Tibial artery (tissue), 4 donors: Measurements from ENCODE around the gene ILDR1.

ENCODE experiments used
- DNase-seq, 2 donors: peaks; one replicate each; pipeline ENCODE4 v3.0.0-alpha.2; 2019
- H3K27ac ChIP-seq, 2 donors: fragments of 200-600 bp; sonication (generic) in 1 of 2; 1 replicate in 1 of 2; 2 replicates in 1 of 2; pipeline ENCODE4 v1.5.1; 2018 to 2019; ENCODE audit warnings: mild to moderate bottlenecking in 1 of 2
- H3K27me3 ChIP-seq, 2 donors: fragments of 200-600 bp; sonication (generic) in 1 of 2; one replicate each; pipeline versions ENCODE4 v1.5.1 to v1.6.0; 2016 to 2019
- H3K36me3 ChIP-seq, 3 donors: fragments of 200-600 bp; sonication (generic) in 2 of 3; one replicate each; pipeline ENCODE4 v1.5.1; 2016 to 2019; ENCODE audit warnings: mild to moderate bottlenecking in 2 of 3
- H3K4me1 ChIP-seq, 4 donors: fragments of 200-600 bp; sonication (generic) in 2 of 4; 1 replicate in 3 of 4; 2 replicates in 1 of 4; pipeline ENCODE4 v1.5.1; 2016 to 2019
- H3K4me3 ChIP-seq, 2 donors: fragments of 200-600 bp; sonication (generic) in 1 of 2; 1 replicate in 1 of 2; 2 replicates in 1 of 2; pipeline ENCODE4 v1.5.1; 2018 to 2019; ENCODE audit warnings: mild to moderate bottlenecking in 2 of 2
- H3K9me3 ChIP-seq, 3 donors: fragments of 200-600 bp; sonication (generic) in 1 of 3; one replicate each; pipeline ENCODE4 v1.5.1; 2016 to 2019
- intact Hi-C: fragments of 100-400 bp; cut with DNase I; formaldehyde crosslinking; loops from one replicate; pipeline ENCODE4 v1.15.0; 2023; ENCODE audit warnings: low total_unique reads
- TF ChIP-seq, protein P1 (sequence below), 2 experiments: fragments of 200-600 bp in 1 of 2; fragments of 450-650 bp in 1 of 2; IDR thresholded peaks; one replicate each; pipeline ENCODE4 v1.5.1; 2017 to 2019; ENCODE audit warnings: antibody characterized with exemption in 2 of 2, mild to moderate bottlenecking in 1 of 2, moderate library complexity in 1 of 2

ILDR1 gene

DNA sequence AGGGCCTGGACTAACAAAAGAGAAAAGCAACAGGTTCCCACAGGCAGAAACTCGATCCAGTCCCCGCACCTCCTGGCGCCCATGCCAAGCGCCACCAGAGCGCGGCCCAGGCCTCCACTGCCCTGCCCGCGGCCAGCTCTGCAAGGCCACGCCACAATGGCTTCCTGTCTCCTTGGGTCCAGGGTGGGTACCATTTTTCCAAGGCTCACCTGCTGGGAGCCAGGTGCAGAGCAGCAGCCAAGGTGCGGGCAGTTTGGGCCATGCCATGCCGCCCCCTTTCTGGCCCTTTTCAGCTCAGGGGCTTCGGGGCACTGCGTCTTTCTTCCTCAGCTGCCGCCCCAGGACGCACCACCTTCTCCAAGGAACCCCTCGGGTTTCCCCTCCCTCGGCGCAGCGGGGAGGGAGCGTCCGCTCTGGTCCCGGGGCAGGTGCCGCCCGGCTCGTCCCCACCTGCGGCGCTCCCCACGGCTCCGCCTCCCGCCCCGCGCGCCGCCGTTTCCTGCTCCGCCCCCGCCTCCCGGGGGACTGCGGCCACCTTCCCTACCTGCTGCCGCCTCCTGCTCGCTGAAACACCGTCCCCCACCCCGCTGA is at the start of gene ILDR1:
TSS of gene ILDR1 (minus strand) at position 437 of the 591 bp plus-strand sequence. CDS start at position 267, 170 bp downstream.
- Histone ChIP-seq H3K27ac (no peak within 1 kb of the TSS), H3K9me3 (no peaks in the 10 kb centered on the region), H3K4me1 (peaks cover 0 to 5% (median 2%) of the 10 kb centered on the region in 4 donors), H3K36me3 (no peaks in the 10 kb centered on the region), H3K27me3 (peaks cover 0 to 20% of the 10 kb centered on the region in 2 donors), H3K4me3 (no peak within 1 kb of the TSS)
- intact Hi-C loops: no loop called here
- DNase-seq: no peak
- TF ChIP-seq, protein P1, sequence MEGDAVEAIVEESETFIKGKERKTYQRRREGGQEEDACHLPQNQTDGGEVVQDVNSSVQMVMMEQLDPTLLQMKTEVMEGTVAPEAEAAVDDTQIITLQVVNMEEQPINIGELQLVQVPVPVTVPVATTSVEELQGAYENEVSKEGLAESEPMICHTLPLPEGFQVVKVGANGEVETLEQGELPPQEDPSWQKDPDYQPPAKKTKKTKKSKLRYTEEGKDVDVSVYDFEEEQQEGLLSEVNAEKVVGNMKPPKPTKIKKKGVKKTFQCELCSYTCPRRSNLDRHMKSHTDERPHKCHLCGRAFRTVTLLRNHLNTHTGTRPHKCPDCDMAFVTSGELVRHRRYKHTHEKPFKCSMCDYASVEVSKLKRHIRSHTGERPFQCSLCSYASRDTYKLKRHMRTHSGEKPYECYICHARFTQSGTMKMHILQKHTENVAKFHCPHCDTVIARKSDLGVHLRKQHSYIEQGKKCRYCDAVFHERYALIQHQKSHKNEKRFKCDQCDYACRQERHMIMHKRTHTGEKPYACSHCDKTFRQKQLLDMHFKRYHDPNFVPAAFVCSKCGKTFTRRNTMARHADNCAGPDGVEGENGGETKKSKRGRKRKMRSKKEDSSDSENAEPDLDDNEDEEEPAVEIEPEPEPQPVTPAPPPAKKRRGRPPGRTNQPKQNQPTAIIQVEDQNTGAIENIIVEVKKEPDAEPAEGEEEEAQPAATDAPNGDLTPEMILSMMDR (IDR thresholded peaks at IDR 0.05): no peak

DNA sequence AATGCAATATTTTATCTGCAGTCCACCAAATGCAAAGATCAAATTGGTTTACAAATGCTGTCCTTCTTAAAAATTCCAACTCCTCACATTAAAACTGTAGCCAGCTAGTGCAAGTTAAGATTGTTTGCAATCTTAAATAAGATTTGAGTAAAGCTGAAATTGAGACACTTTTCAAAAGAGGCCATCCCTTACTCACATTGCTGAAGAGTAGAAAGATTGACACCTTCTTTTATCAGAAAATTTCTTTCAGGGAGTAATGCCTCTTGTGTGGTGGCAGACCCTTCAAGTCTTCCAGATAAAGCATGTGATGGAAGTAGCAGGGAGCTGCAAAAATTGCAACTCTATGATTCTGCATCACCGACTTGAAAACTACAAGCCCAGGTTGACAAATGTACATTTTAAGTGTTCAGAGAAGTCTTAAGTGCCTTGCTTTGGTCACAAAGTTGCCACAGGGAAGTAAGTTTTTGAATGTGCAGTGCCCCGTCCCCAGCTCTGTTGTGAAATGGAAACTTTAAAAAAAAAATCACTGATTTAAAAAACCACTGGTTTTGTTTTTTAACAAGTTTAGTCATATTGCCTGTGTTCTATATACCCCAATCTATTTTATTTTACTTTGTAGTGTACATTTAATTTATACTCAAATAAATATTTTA is 45.7 kb upstream of the ILDR1 start:
- no peaks in the 10 kb centered on the region for H3K4me1 ChIP-seq
- intact Hi-C loops: no loop called here
- TF ChIP-seq, protein P1 (IDR thresholded peaks at IDR 0.05): no peak
- DNase-seq: no peak
- no peak overlapping the region for H3K27ac ChIP-seq
- no peaks in the 10 kb centered on the region for H3K36me3 ChIP-seq
- H3K9me3 ChIP-seq: no peaks in the 10 kb centered on the region
- H3K4me3 ChIP-seq: no peak overlapping the region
- no peaks in the 10 kb centered on the region for H3K27me3 ChIP-seq

DNA sequence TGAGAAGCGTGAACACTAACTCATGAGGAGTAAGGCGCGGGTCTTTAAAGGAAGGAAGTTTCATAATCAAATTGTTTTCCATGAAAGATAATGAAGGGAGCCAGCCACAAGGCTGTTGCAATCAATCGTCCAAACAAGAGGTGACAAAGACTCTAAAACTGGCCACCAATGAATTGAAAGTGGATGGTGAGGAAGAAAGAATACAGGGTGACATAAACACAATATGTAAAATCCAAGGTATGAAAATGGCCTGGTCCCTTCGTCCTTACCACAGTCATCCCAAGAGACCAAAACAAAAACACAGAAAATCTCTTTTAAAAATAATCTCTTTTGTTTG is 45.1 kb upstream of the ILDR1 start:
- Histone ChIP-seq H3K27me3 (no peaks in the 10 kb centered on the region), H3K4me1 (no peaks in the 10 kb centered on the region), H3K4me3 (no peak overlapping the region), H3K36me3 (no peaks in the 10 kb centered on the region), H3K9me3 (no peaks in the 10 kb centered on the region), H3K27ac (no peak overlapping the region)
- TF ChIP-seq, protein P1 (IDR thresholded peaks at IDR 0.05): no peak
- no peak for DNase-seq
- intact Hi-C loops: no loop called here

DNA sequence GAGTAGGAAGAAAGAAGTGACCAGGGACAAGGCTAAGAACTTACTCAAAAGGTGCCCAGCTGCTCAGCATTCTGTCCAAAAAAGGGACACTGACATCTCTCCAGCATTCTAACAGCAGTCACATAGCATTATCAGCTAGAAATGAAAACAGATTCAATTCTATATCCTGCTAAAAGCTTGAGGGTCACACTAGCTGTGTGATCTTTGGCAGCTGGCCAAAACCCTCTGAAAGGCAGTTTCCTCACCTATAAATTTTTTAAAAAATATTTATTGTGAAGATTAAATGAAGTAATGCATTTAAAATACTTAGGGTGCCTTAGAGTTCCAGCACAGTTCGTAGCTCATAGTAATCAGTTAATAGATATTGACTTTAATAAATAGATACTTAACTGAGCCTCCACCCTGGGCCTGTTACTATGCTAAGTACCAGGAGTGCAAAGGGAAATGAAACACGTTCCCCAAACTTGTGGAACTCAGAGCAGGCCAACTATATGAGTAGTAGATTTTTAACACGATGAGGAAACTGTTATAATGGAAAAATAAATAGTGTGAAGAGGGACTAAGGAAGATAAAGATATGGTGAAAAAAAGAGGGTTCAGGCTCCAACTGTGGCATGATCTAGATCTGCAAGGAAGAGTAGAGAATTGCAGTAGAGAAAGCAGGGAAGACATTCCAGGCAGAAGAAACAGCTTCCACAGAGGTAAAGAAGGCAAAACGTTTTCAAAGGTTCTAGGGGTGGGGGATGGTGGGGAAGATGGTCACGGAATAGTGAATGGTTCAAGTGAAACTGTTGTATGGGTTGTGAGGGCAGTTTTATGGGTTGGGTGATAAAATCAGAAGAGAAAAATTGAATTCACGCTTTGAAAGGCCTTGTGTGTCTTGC is 44.5 kb upstream of the ILDR1 start:
- TF ChIP-seq, protein P1 (IDR thresholded peaks at IDR 0.05): no peak
- no peaks in the 10 kb centered on the region for H3K9me3 ChIP-seq
- no peaks in the 10 kb centered on the region for H3K27me3 ChIP-seq
- no peak for DNase-seq
- no peak overlapping the region for H3K4me3 ChIP-seq
- intact Hi-C loops: no loop called here
- H3K36me3 ChIP-seq: no peaks in the 10 kb centered on the region
- no peaks in the 10 kb centered on the region for H3K4me1 ChIP-seq
- no peak overlapping the region for H3K27ac ChIP-seq

GRCh38 chr3:122064326-122064725 is 42.3 kb upstream of the ILDR1 start:
- TF ChIP-seq, protein P1 (IDR thresholded peaks at IDR 0.05): no peak
- no peaks in the 10 kb centered on the region for H3K36me3 ChIP-seq
- H3K27me3 ChIP-seq: no peaks in the 10 kb centered on the region
- H3K4me1 ChIP-seq: no peaks in the 10 kb centered on the region
- no peak overlapping the region for H3K4me3 ChIP-seq
- H3K9me3 ChIP-seq: no peaks in the 10 kb centered on the region
- H3K27ac ChIP-seq: no peak overlapping the region
- intact Hi-C loops: no loop called here
- DNase-seq: no peak
